Adrenal gland (tissue), 5 donors: Measurements from ENCODE around the gene SLC1A7.

Experiments
- CTCF ChIP-seq, 6 experiments: fragments of 450-650 bp in 4 of 6; fragments of 200-600 bp in 2 of 6; sonication (generic) in 1 of 6; IDR thresholded peaks; 1 replicate in 5 of 6; 2 replicates in 1 of 6; pipeline versions ENCODE4 v1.5.1 to v1.8.0; 2016 to 2021; ENCODE audit warnings: antibody characterized with exemption in 6 of 6, mild to moderate bottlenecking in 2 of 6, moderate library complexity in 1 of 6
- POLR2A ChIP-seq, 2 donors: fragments of 450-650 bp; IDR thresholded peaks; one replicate each; pipeline ENCODE4 v1.6.1; 2017; ENCODE audit warnings: antibody characterized with exemption in 2 of 2, mild to moderate bottlenecking in 2 of 2, moderate library complexity in 1 of 2
- donor health status: DM: no; HTN: no; CAD: no.

GRCh38 chr1:53066891-53067738 is 75.3 kb downstream of the SLC1A7 start:
- TF ChIP-seq CTCF (IDR thresholded peaks at IDR 0.05) (no peak), POLR2A (IDR thresholded peaks at IDR 0.05) (no peak)
